ENCODE measurements around the gene ZNF556. TPM values are rescaled to one million over a fixed set of nuclear protein-coding genes. Genes with fewer than 3 reads are reported as not detected.

Gene ZNF556
- total RNA-seq, 2 donors from 2014 or later = not detected

DNA sequence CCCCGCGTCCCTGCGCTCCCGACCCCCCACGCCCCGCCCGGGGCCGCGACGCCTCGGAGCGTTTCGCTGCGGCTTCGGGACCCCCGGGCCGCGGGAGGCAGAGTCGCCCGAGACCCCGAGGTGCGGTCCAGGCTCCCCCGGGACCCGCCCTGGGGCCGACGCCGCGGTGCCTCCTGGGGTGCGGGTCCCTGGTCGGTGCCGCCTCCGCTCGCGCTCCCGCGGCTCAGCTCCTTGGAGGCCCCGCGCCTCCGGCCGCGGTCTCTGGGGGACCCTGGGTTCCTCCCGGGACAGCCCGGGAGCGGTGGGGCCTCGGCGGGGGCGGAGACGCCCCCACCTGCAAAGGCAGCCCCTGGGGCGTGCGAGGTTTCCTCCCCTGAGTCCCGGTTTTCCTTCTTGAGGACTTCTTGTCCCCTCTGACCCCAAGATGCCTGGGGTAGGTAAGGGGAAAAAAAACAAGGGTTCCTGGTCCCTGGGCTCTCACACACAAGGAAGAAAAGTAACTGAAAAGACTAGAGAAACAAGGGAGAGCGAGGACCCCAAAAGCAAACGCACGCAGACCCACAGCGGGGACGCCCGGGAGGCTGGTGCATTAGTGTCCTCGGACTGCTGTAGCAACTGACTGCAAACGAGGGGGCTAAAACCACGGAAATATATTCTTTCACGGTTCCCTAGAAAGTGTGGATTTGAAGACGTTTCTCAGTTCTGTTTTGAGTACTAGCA is 25.1 kb upstream of the ZNF556 start:
- no peaks in the 10 kb centered on the region for H3K36me3 Mint-ChIP-seq (ENCODE audit: low read depth)
- no peaks in the 10 kb centered on the region for H3K27me3 Mint-ChIP-seq
- ATAC-seq (no peak), DNase-seq (no peak)
- H3K27ac Mint-ChIP-seq = peak overlapping the region; percentile 27
- no peaks in the 10 kb centered on the region for H3K9me3 ChIP-seq (ENCODE audit: control insufficient read depth, low read length, poor library complexity, severe bottlenecking)
- H3K4me1 Mint-ChIP-seq = peaks cover 12% of the 10 kb centered on the region
- H3K4me3 Mint-ChIP-seq = peak overlapping the region; percentile 77

DNA sequence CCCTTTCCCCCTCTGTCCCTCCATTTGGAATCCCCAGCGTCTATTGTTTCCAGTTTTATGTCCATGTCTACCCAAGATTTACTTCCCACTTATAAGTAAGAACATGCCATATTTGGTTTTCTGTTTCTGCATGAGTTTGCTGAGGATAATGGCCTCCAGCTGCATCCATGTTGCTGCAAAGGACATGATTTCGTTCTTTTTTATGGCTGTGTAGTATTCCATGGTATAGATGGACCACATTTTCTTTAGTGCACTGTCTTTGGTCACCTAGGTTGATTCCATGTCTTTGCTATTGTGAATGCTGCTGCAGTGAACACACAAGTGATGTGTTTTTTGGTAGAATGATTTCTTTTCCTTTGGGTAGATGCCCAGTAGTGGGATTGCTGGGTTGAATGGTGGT is 22.0 kb upstream of the ZNF556 start:
- H3K27ac Mint-ChIP-seq = no peak overlapping the region
- no peaks in the 10 kb centered on the region for H3K27me3 Mint-ChIP-seq
- DNase-seq (no peak), ATAC-seq (no peak)
- no peaks in the 10 kb centered on the region for H3K9me3 ChIP-seq (ENCODE audit: control insufficient read depth, low read length, poor library complexity, severe bottlenecking)
- peaks cover under 1% of the 10 kb centered on the region for H3K36me3 Mint-ChIP-seq (ENCODE audit: low read depth)
- no peak overlapping the region for H3K4me3 Mint-ChIP-seq
- H3K4me1 Mint-ChIP-seq = peaks cover 19% of the 10 kb centered on the region

DNA sequence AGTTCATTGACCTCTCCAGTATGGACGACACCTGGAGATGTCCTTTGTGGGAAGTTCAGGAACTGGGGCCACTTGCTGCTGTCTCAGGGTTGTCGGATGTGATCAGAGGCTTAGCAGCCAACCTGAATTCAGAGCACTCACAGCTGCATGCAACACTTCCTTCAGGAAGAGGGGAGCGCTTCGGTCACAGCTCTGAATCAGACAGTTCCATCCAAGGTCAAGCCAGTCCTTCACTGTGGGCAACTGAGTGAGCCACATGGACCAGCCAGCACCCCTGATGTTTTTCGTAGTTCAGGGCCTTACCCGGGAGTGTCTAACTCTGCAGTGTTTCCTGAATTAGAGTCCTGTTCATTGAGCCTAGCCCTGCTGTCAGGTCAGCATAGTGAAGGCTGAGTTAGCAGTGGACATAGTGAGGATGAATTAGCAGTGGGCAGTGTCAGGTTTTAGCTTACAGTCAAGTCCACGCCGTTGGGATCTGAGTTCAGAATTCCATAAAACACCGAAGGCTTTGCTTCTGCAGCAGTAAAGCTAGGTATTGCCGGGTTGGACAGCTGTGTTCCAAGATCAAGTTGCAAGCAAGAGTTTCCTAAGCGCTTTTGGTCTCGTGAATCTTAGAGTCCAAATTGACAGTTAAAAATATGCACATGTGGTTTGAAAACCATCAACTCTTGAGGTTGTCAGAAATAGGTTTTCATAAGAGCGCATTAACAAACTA is 20.8 kb upstream of the ZNF556 start:
- Mint-ChIP-seq H3K27ac (no peak overlapping the region), H3K27me3 (no peaks in the 10 kb centered on the region), H3K4me3 (no peak overlapping the region), H3K36me3 (ENCODE audit: low read depth) (peaks cover 4% of the 10 kb centered on the region), H3K4me1 (peaks cover 20% of the 10 kb centered on the region)
- DNase-seq = no peak
- H3K9me3 ChIP-seq (ENCODE audit: control insufficient read depth, low read length, poor library complexity, severe bottlenecking) = no peaks in the 10 kb centered on the region
- no peak for ATAC-seq

DNA sequence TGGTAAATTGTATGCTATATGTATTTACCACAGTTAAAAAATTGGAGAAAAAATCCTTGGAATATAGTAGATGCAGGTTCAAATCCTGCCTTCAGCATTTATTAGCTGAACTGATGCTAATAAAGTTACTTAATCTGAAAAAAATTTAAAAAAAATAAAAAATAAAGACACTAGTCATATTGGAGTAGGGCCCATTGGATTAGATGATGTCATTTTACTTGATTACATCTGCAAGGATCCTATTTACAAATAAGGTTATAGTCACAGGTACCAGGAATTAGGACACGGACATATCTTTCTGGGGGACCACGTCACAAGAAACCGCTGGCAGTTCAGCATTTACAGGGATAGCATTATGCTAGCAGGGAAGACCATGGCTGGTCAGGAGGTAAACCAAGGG is 19.6 kb upstream of the ZNF556 start:
- H3K27me3 Mint-ChIP-seq = no peaks in the 10 kb centered on the region
- no peak overlapping the region for H3K4me3 Mint-ChIP-seq
- peaks cover 5% of the 10 kb centered on the region for H3K36me3 Mint-ChIP-seq (ENCODE audit: low read depth)
- DNase-seq = no peak
- no peak for ATAC-seq
- H3K27ac Mint-ChIP-seq = no peak overlapping the region
- peaks cover 4% of the 10 kb centered on the region for H3K9me3 ChIP-seq (ENCODE audit: control insufficient read depth, low read length, poor library complexity, severe bottlenecking)
- H3K4me1 Mint-ChIP-seq = peaks cover 15% of the 10 kb centered on the region

DNA sequence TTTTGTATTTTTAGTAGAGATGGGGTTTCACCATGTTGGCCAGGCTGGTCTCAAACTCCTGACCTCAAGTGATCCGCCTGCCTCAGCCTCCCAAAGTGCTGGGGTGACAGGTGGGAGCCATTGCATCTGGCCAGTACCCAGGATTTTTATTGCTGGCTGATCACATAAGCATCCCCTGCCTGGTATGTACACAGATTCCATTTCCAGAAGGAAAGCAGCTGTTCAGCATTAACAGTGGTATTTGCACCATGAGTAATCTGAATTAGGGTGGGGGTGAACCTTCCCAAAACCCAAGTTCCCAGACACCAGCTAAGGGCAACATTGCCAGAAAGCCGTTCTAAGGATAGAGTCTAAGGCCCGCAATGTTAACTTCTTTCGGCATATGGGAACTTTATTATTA is 18.5 kb upstream of the ZNF556 start:
- no peak for DNase-seq
- peaks cover 7% of the 10 kb centered on the region for H3K36me3 Mint-ChIP-seq (ENCODE audit: low read depth)
- no peak overlapping the region for H3K27ac Mint-ChIP-seq
- no peak for ATAC-seq
- H3K4me1 Mint-ChIP-seq = peaks cover 14% of the 10 kb centered on the region
- H3K4me3 Mint-ChIP-seq = no peak overlapping the region
- no peaks in the 10 kb centered on the region for H3K27me3 Mint-ChIP-seq
- peaks cover 12% of the 10 kb centered on the region for H3K9me3 ChIP-seq (ENCODE audit: control insufficient read depth, low read length, poor library complexity, severe bottlenecking)

DNA sequence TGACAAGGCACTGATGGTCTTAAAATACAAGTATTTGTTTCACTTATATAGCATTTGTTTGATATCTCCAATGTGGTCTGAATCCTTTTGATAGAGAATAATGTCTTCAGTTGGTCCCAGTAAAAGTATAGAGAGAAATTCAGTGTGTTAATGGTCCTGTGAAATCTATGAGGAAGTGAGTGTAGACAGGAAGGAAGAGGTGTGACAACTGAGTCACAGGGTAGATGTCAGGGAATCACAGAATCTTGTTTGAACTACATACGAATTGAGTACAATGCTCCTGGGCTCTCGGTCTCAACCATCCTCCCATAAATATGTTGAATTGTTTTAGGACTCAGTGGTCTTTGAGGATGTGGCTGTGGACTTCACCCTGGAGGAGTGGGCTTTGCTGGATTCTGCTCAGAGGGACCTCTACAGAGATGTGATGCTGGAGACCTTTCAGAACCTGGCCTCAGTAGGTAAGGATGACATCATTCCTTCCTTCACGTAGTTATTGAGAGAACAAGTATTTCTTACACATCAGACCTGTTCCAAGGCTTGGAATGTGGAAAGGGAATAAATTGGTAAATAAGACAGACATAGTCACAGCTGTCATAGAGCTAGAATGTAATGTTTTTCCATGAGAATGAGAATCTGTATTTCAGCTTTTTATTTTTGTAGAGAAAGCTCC is 16.7 kb upstream of the ZNF556 start:
- H3K4me3 Mint-ChIP-seq = peak overlapping the region; percentile 58
- peaks cover 18% of the 10 kb centered on the region for H3K9me3 ChIP-seq (ENCODE audit: control insufficient read depth, low read length, poor library complexity, severe bottlenecking)
- H3K36me3 Mint-ChIP-seq (ENCODE audit: low read depth) = peaks cover 7% of the 10 kb centered on the region
- peaks cover 14% of the 10 kb centered on the region for H3K4me1 Mint-ChIP-seq
- no peaks in the 10 kb centered on the region for H3K27me3 Mint-ChIP-seq
- DNase-seq (no peak), ATAC-seq (peak; percentile 49)
- H3K27ac Mint-ChIP-seq = peak overlapping the region; percentile 3

DNA sequence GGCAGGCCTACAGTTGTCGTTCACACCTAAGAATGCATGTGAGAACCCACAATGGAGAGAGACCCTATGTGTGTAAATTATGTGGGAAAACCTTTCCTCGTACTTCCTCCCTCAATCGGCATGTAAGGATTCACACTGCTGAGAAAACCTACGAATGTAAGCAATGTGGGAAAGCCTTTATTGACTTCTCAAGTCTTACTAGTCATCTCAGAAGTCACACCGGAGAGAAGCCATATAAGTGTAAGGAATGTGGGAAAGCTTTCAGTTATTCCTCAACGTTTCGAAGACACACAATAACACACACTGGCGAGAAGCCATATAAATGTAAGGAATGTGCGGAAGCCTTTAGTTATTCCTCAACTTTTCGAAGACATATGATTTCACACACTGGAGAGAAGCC is 14.5 kb upstream of the ZNF556 start:
- Mint-ChIP-seq H3K36me3 (ENCODE audit: low read depth) (peaks cover 7% of the 10 kb centered on the region), H3K27ac (no peak overlapping the region), H3K27me3 (no peaks in the 10 kb centered on the region), H3K4me1 (peaks cover 17% of the 10 kb centered on the region), H3K4me3 (no peak overlapping the region)
- DNase-seq (no peak), ATAC-seq (no peak)
- H3K9me3 ChIP-seq (ENCODE audit: control insufficient read depth, low read length, poor library complexity, severe bottlenecking) = peaks cover 18% of the 10 kb centered on the region

DNA sequence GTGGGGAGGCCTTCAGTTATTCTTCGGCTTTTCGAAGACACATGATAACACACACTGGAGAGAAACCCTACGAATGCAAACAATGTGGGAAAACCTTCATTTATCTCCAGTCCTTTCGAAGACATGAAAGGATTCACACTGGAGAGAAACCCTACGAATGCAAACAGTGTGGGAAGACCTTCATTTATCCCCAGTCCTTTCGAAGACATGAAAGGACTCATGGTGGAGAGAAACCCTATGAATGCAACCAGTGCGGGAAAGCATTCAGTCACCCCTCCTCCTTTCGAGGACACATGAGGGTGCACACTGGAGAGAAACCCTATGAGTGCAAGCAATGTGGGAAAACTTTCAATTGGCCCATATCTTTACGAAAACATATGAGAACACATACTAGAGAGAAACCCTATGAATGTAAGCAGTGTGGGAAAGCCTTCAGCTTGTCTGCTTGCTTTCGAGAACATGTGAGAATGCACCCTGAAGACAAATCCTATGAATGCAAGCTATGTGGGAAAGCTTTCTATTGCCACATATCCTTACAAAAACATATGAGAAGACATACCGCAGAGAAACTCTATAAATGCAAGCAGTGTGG is 14.0 kb upstream of the ZNF556 start:
- no peak overlapping the region for H3K4me3 Mint-ChIP-seq
- ATAC-seq (no peak), DNase-seq (no peak)
- H3K9me3 ChIP-seq (ENCODE audit: control insufficient read depth, low read length, poor library complexity, severe bottlenecking) = peaks cover 18% of the 10 kb centered on the region
- H3K27ac Mint-ChIP-seq = no peak overlapping the region
- H3K36me3 Mint-ChIP-seq (ENCODE audit: low read depth) = peaks cover 7% of the 10 kb centered on the region
- H3K27me3 Mint-ChIP-seq = no peaks in the 10 kb centered on the region
- H3K4me1 Mint-ChIP-seq = peaks cover 19% of the 10 kb centered on the region

DNA sequence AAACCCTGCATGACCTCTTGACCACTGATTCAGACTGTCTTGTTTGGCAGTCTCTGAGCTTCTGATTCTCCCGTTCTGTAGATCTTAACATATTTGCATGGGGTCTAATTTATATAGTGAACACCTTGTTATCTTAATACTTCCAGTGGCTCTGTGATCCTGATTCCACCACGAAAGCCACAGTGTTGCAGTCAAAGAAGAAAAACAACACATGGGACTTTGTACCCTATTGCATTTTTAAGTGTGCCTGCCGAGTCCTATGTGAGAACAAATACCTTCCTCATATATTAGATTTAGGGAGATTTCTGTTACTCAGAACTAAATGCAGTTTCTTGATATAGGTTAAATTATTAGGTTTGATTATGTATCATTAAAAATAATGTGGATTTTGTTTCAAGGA is 12.3 kb upstream of the ZNF556 start:
- ATAC-seq = no peak
- H3K4me3 Mint-ChIP-seq = no peak overlapping the region
- H3K4me1 Mint-ChIP-seq = peaks cover 18% of the 10 kb centered on the region
- no peaks in the 10 kb centered on the region for H3K27me3 Mint-ChIP-seq
- H3K36me3 Mint-ChIP-seq (ENCODE audit: low read depth) = peaks cover 7% of the 10 kb centered on the region
- H3K27ac Mint-ChIP-seq = no peak overlapping the region
- no peak for DNase-seq
- H3K9me3 ChIP-seq (ENCODE audit: control insufficient read depth, low read length, poor library complexity, severe bottlenecking) = peaks cover 18% of the 10 kb centered on the region

DNA sequence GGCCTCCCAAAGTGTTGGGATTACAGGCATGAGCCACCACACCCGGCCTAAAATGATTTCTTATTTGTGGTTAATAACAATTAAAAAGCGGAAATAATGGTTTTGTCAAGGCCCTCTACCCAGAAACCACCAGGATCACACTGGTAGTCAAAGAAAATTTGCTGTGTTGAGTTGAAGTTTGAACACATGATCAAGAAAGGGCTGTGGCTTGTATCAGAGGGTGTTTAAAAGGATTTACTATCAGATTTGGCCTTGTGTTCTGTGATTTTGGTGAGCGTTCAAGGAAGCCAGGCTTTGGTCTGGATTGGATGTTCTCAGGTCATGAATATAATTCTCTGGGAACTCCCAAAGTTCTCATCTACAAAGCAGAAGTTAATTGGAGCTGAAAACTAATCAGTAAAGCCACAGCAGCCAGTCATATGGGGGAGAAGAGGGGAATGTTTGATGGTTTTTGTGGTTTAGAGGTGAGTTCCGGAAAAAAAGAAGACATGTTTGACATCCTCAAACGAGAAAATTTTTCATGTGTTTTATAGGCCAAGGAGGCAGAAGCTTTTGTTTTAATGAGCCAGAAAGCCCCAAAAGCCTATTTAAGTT is 10.6 kb upstream of the ZNF556 start:
- DNase-seq = no peak
- peaks cover 2% of the 10 kb centered on the region for H3K36me3 Mint-ChIP-seq (ENCODE audit: low read depth)

DNA sequence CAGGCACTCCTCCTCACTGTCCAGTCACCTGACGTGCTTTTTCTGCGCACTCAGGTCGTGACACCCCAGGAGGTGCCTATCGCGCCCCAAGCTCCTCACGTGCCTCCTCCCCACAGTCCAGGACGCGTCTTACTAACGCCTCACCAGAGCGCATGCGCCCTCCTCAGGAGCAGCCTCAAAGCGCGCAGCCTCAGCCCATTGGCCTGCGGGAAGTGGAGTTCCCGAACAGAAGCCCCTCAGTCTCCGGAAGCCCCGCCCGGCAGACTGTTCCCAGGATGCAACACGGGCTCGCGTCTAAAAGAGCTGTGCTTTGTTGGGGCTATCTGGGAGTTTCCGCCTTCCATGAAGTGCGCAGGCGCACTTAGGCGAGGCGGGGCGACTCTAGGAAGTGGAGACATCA is 8.3 kb upstream of the ZNF556 start:
- Mint-ChIP-seq H3K36me3 (ENCODE audit: low read depth) (no peaks in the 10 kb centered on the region), H3K4me1 (peaks cover 11% of the 10 kb centered on the region), H3K27ac (no peak overlapping the region), H3K27me3 (peaks cover under 1% of the 10 kb centered on the region), H3K4me3 (no peak overlapping the region)
- DNase-seq (no peak), ATAC-seq (no peak)
- H3K9me3 ChIP-seq (ENCODE audit: control insufficient read depth, low read length, poor library complexity, severe bottlenecking) = peaks cover 6% of the 10 kb centered on the region

More for the DNA sequence above, 10.6 kb upstream of the ZNF556 start:
- no peaks in the 10 kb centered on the region for H3K27me3 Mint-ChIP-seq
- peaks cover 18% of the 10 kb centered on the region for H3K9me3 ChIP-seq (ENCODE audit: control insufficient read depth, low read length, poor library complexity, severe bottlenecking)
- H3K27ac Mint-ChIP-seq = peak overlapping the region; percentile 1
- ATAC-seq = peak; percentile 90
- H3K4me1 Mint-ChIP-seq = peaks cover 11% of the 10 kb centered on the region
- H3K4me3 Mint-ChIP-seq = peak overlapping the region; percentile 0

DNA sequence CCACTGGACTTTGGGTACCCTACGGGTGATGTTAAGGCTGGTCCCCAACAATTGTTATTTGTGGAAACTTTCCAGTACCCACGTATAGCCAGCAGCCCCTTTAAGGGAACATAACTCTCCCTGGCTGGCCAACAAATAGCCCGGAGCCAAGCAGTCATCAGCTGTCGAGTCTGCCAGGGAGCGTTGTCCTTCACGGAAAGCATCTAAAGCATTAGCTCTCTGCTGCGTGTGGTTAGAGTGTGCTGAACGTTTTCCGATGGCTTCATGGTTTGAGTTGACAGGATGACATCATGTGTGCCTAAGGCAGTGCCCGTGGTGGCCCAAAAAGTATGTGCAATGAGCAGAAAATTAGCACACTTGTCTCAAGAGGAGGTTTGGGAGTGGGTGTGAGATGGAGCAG is 3.3 kb upstream of the ZNF556 start:
- Mint-ChIP-seq H3K36me3 (ENCODE audit: low read depth) (no peaks in the 10 kb centered on the region), H3K27ac (peak overlapping the region; percentile 24), H3K4me3 (no peak overlapping the region), H3K4me1 (no peaks in the 10 kb centered on the region), H3K27me3 (peaks cover 19% of the 10 kb centered on the region)
- ATAC-seq = no peak
- DNase-seq = no peak
- H3K9me3 ChIP-seq (ENCODE audit: control insufficient read depth, low read length, poor library complexity, severe bottlenecking) = no peaks in the 10 kb centered on the region
